K562 (cell line): ENCODE measurements around the gene DGCR2. TPM values are rescaled to one million over a fixed set of nuclear protein-coding genes. Genes with fewer than 3 reads are reported as not detected.

Experiments used
- HES1 ChIP-seq: fragments of 450-650 bp; IDR thresholded peaks from 2 replicates; pipeline ENCODE4 v1.6.1; 2016; ENCODE audit warnings: low read depth, mild to moderate bottlenecking, moderate library complexity
- JUND ChIP-seq, 2 experiments: IDR thresholded peaks; 2 replicates in 1 of 2; 3 replicates in 1 of 2; pipeline ENCODE4 v1.6.1; 2011; ENCODE audit warnings: borderline replicate concordance in 2 of 2, low read depth in 2 of 2, low read length in 2 of 2, improper control_type of control experiment in 1 of 2, missing biosample characterization in 1 of 2, missing genetic modification characterization in 1 of 2, missing genetic modification reagents in 1 of 2
- MGA ChIP-seq: fragments of 450-650 bp; IDR thresholded peaks from 2 replicates; pipeline ENCODE4 v1.6.1; 2016; ENCODE audit warnings: mild to moderate bottlenecking, moderate library complexity
- NKRF ChIP-seq: fragments of 450-650 bp; IDR thresholded peaks from 2 replicates; pipeline ENCODE4 v1.6.1; 2016; ENCODE audit warnings: borderline replicate concordance
- VEZF1 ChIP-seq: fragments of 200-800 bp; sonication (Bioruptor generic); IDR thresholded peaks from 2 replicates; pipeline ENCODE4 v1.6.1; 2017; ENCODE audit warnings: missing genetic modification characterization, missing compliant biosample characterization
- ZNF395 ChIP-seq: fragments of 200-800 bp; sonication (Bioruptor generic); IDR thresholded peaks from 2 replicates; pipeline ENCODE4 v1.6.1; 2017; ENCODE audit warnings: missing genetic modification characterization, missing compliant biosample characterization
- ZNF75A ChIP-seq: fragments of 450-650 bp; formaldehyde crosslinking; IDR thresholded peaks from 2 replicates; pipeline ENCODE4 v1.4.0; 2020; ENCODE audit warnings: mild to moderate bottlenecking
- polyA plus RNA-seq, 8 experiments: library from polyadenylated mRNA; depleted of rRNA in 4 of 8; stranded (reverse) in 5 of 8; unstranded in 3 of 8; fragments of >200 nt; fragmentation: Nextera tagmentation in 2 of 8; fragmentation: Illumina TruSeq in 1 of 8; extraction: Ambion mirVana in 2 of 8; extraction: Trizol in 1 of 8; gene quantifications; 2 replicates each; pipeline versions ENCODE4 v1.2.1 to v1.2.3, GENCODE V29; 2011 to 2014; ENCODE audit warnings: inconsistent platforms in 1 of 8, missing spikeins in 1 of 8
- total RNA-seq, 7 experiments: library from RNA; depleted of rRNA in 6 of 7; stranded (reverse); fragments of >200 nt in 6 of 7; fragmentation: Illumina TruSeq in 2 of 7; extraction: Trizol in 2 of 7; gene quantifications; 2 replicates each; pipeline versions ENCODE4 v1.2.1 to v1.2.3, GENCODE V29; 2011 to 2021; ENCODE audit warnings: low replicate concordance in 1 of 7

The DGCR2 gene
- total and polyA plus RNA-seq, 9 of the 15 experiments (the other 6 are each of a cell fraction or from before 2014, with no cell fraction given), result 0.69 to 101 (median 56.4) TPM

- TF ChIP-seq MGA, result no peak
- no peak for TF ChIP-seq ZNF75A
- no peak for TF ChIP-seq VEZF1 (CRISPR knock-in tag)
- peak; percentile 87 for TF ChIP-seq ZNF395 (CRISPR knock-in tag)
- TF ChIP-seq NKRF, result peak; percentile 29
- TF ChIP-seq JUND (IDR thresholded peaks at IDR 0.05; ENCODE audit: borderline replicate concordance, low read depth, low read length), result no peak
- no peak for TF ChIP-seq JUND (tag; IDR thresholded peaks at IDR 0.05; ENCODE audit: borderline replicate concordance, low read depth, low read length)
- peak; percentile 47; the same call in 1 of the 2 replicates for TF ChIP-seq HES1
Observed at GRCh38 chr22:19122752-19123492, 710 bp upstream of the DGCR2 start (continued).
